ENCODE measurements around the gene BMI1.

DNA sequence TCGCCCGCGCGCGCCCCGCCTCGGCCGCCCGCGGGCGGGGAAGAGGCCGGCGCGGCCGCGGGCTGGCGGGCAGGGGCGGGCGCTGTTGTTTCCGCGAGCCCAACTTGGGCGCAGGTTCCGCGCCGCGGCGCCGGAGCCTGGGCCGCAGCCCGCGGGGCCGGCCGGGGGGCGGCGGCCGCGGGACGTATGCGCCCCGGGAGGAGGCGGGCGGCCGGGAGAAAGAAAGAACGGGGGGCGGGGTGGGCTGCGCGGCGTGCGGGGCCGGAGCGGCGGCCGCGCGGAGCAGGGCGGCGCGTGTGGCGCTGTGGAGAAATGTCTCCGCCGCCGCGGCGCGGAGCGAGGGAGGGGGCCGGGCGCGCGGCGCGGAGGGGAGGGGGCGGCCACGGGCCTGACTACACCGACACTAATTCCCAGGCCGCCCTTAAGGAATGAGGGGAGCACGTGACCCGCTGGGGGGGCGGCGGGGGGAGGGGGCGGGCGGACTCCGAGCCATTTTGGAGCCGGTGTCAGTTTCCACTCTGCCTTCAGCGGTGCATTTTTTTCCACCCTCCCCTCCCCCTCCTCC, at the start of gene BMI1:
- no peak for TF ChIP-seq GLIS3 (CRISPR knock-in tag; IDR thresholded peaks at IDR 0.05)
- TF ChIP-seq CSDC2 (CRISPR knock-in tag; IDR thresholded peaks at IDR 0.05), result no peak
- TF ChIP-seq ZNF70 (CRISPR knock-in tag; IDR thresholded peaks at IDR 0.05), result no peak
- no peak for TF ChIP-seq RARB (CRISPR knock-in tag; IDR thresholded peaks at IDR 0.05)
- no peak for TF ChIP-seq ZFP30 (CRISPR knock-in tag; IDR thresholded peaks at IDR 0.05)
